SH-SY5Y (cell line): ENCODE data around the gene FBLN2.

Experiments used
- GATA2 ChIP-seq: IDR thresholded peaks from 2 replicates; pipeline ENCODE4 v1.6.1; 2011; ENCODE audit warnings: mild to moderate bottlenecking, low read depth, low read length
- GATA3 ChIP-seq: IDR thresholded peaks from 2 replicates; pipeline ENCODE4 v1.6.1; 2011; ENCODE audit warnings: low read depth, mild to moderate bottlenecking, low read length, moderate library complexity

DNA sequence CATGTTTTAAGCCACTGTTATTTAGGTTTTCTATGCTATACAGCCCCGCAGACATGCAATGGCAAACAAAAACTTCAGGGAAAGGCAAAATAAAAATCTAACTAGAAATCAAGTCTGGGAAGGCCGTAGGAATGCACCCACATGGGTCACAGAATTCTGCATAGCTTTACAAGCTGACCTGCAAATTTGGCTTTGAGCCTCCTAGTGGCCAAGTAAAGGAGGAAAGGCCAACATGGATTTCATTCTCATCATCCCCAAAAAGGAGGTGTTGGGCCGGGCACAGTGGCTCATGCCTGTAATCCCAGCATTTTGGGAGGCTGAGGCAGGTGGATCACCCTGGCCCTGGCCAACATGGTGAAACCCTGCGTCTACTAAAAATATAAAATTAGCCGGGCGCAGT lies 124.3 kb downstream of the FBLN2 start:
- TF ChIP-seq GATA3 (no peak), GATA2 (no peak)
